22Rv1 (cell line): Measurements from ENCODE around the gene GHRH.

ENCODE experiments used
- CTCF ChIP-seq: fragments of 450-650 bp; IDR thresholded peaks from 2 replicates; pipeline ENCODE4 v1.5.1; 2017; ENCODE audit warnings: mild to moderate bottlenecking
- ZFX ChIP-seq: fragments of 450-650 bp; IDR thresholded peaks from 2 replicates; pipeline ENCODE4 v1.6.1; 2017; ENCODE audit warnings: antibody characterized with exemption, borderline replicate concordance

GRCh38 chr20:37202267-37202943 is 59.2 kb downstream of the GHRH start:
- TF ChIP-seq CTCF = peak; percentile 82
- TF ChIP-seq ZFX = no peak
